Thoracic aorta (tissue), 2 donors: Measurements from ENCODE around the gene LRRC25. TPM values are rescaled to one million over a fixed set of nuclear protein-coding genes. Genes with fewer than 3 reads are reported as not detected.
A peak's percentile ranks its signal among the peaks of the same experiment; 100 is the strongest.

ENCODE experiments used
- ATAC-seq: fragments of 150-250 bp; one replicate; pipeline ENCODE4 v1.8.0; 2017; ENCODE audit warnings: low read depth; ENCODE audit not compliant: insufficient number of reproducible peaks, low FRiP score
- DNase-seq: peaks from one replicate; pipeline ENCODE4 v3.0.0-alpha.2; 2020; ENCODE audit warnings: low spot score
- H3K27ac ChIP-seq, 2 donors: fragments of 200-600 bp; sonication (generic); 1 replicate in 1 of 2; 2 replicates in 1 of 2; pipeline ENCODE4 v1.5.1; 2016; ENCODE audit warnings: mild to moderate bottlenecking in 2 of 2, moderate library complexity in 2 of 2
- H3K27me3 ChIP-seq: fragments of 200-600 bp; sonication (generic); replicated peaks from 2 replicates; pipeline ENCODE4 v1.6.0; 2016; ENCODE audit warnings: mild to moderate bottlenecking; ENCODE audit not compliant: insufficient read depth
- H3K36me3 ChIP-seq: fragments of 200-600 bp; sonication (generic); one replicate; pipeline ENCODE4 v1.5.1; 2016
- H3K4me1 ChIP-seq, 2 donors: fragments of 200-600 bp; sonication (generic); 1 replicate in 1 of 2; 2 replicates in 1 of 2; pipeline versions ENCODE4 v1.5.1 to v1.6.0; 2016; ENCODE audit warnings: low read depth in 2 of 2, mild to moderate bottlenecking in 1 of 2; ENCODE audit not compliant: control insufficient read depth in 1 of 2
- H3K4me3 ChIP-seq: fragments of 200-600 bp; sonication (generic); 2 replicates; pipeline ENCODE4 v1.5.1; 2016; ENCODE audit warnings: mild to moderate bottlenecking
- H3K9me3 ChIP-seq: fragments of 200-600 bp; sonication (generic); 2 replicates; pipeline ENCODE4 v1.5.1; 2016
- CTCF ChIP-seq: fragments of 200-600 bp; sonication (generic); IDR thresholded peaks from one replicate; pipeline ENCODE4 v1.5.1; 2019; ENCODE audit warnings: antibody characterized with exemption
- total RNA-seq, 2 donors: library from RNA; depleted of rRNA; stranded (reverse); fragments of >200 nt; gene quantifications; one replicate each; pipeline versions ENCODE4 v1.1.0 to v1.2.3, GENCODE V29; 2016

Gene LRRC25
- total RNA-seq, 2 donors from 2014 or later, result 18.7 to 30.3 TPM

GRCh38 chr19:18392417-18392816 lies 5.0 kb downstream of the LRRC25 start:
- Histone ChIP-seq H3K27ac (no peak overlapping the region), H3K9me3 (no peaks in the 10 kb centered on the region), H3K27me3 (no peaks in the 10 kb centered on the region), H3K36me3 (no peaks in the 10 kb centered on the region), H3K4me1 (peaks cover 0 to 6% of the 10 kb centered on the region in 2 donors), H3K4me3 (no peak overlapping the region)
- no peak for ATAC-seq
- DNase-seq, result no peak
- no peak for TF ChIP-seq CTCF

- Histone ChIP-seq H3K4me3 (no peak overlapping the region), H3K27ac (no peak overlapping the region), H3K27me3 (no peaks in the 10 kb centered on the region), H3K9me3 (no peaks in the 10 kb centered on the region), H3K4me1 (peaks cover 2 to 11% of the 10 kb centered on the region in 2 donors), H3K36me3 (no peaks in the 10 kb centered on the region)
- no peak for TF ChIP-seq CTCF
- no peak for ATAC-seq
- DNase-seq, result no peak
These were observed 5.8 kb downstream of the LRRC25 start for GRCh38 chr19:18391509-18392075.

- Histone ChIP-seq H3K36me3 (no peaks in the 10 kb centered on the region), H3K27me3 (no peaks in the 10 kb centered on the region), H3K9me3 (no peaks in the 10 kb centered on the region), H3K4me3 (no peak overlapping the region), H3K4me1 (peaks cover 3 to 21% of the 10 kb centered on the region in 2 donors), H3K27ac (no peak overlapping the region)
- no peak for TF ChIP-seq CTCF
- ATAC-seq, result no peak
- no peak for DNase-seq
These were observed 7.1 kb downstream of the LRRC25 start for GRCh38 chr19:18390065-18390907.

- Histone ChIP-seq H3K36me3 (no peaks in the 10 kb centered on the region), H3K27me3 (no peaks in the 10 kb centered on the region), H3K9me3 (no peaks in the 10 kb centered on the region), H3K4me3 (no peak overlapping the region), H3K4me1 (peaks cover 3 to 21% of the 10 kb centered on the region in 2 donors), H3K27ac (no peak overlapping the region)
- no peak for TF ChIP-seq CTCF
- DNase-seq (no peak), ATAC-seq (no peak)
These were observed 7.7 kb downstream of the LRRC25 start for GRCh38 chr19:18389726-18390064.

GRCh38 chr19:18388960-18389725 lies 8.3 kb downstream of the LRRC25 start:
- H3K4me3 ChIP-seq, result peak overlapping the region; percentile 67
- no peaks in the 10 kb centered on the region for H3K27me3 ChIP-seq
- no peaks in the 10 kb centered on the region for H3K36me3 ChIP-seq
- DNase-seq (no peak), ATAC-seq (no peak)
- H3K4me1 ChIP-seq, result peaks cover 3 to 21% of the 10 kb centered on the region in 2 donors
- H3K9me3 ChIP-seq, result no peaks in the 10 kb centered on the region
- no peak overlapping the region for H3K27ac ChIP-seq
- no peak for TF ChIP-seq CTCF
